ENCODE measurements around the gene LTBR.

DNA sequence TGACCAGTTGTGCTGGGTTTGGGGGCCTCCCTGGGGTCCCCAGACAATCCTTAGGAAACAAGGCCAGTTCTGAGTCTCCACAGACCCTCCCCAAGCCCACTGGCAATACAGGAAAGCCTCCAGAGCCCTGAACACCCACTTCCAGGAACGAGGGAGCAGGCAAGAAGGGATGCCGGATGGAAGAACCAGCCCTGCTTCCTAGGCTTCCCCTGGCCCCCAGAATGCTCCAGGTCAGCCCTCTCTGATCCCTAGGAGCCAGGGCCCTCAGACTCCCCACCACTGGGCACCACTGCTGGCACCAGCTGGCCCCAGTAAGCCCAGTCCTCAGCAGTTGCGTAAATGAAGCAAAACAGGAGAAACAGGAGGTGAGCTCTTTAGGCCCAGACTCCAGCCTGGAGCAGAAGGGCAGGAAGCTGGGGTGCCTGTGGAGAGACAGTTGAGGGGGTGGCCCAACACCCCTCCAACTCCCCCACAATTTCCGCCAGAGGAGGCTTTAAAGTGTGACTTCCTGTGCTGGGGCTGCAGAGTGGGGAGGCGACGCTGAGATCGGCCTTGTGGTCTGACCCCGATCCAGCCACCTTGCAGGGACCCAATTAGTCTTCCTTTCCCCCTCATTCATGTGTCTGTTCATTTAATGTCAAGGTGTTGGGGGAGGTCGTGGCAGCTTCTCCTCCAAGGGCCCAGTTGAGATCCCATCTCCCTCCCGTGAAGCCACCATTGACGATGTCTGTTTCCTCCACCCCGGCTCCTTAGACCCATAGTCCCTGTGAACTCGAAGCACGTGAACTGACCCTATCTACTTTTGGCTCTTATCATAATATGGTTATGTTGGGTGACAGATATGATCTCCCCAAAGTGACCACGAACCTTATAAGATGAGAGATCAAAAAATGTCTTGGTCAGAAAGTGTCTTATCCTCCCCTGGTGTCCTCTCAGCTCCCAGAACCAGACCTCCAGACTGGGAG is 46.8 kb upstream of the LTBR start:
- TF ChIP-seq, protein P1, sequence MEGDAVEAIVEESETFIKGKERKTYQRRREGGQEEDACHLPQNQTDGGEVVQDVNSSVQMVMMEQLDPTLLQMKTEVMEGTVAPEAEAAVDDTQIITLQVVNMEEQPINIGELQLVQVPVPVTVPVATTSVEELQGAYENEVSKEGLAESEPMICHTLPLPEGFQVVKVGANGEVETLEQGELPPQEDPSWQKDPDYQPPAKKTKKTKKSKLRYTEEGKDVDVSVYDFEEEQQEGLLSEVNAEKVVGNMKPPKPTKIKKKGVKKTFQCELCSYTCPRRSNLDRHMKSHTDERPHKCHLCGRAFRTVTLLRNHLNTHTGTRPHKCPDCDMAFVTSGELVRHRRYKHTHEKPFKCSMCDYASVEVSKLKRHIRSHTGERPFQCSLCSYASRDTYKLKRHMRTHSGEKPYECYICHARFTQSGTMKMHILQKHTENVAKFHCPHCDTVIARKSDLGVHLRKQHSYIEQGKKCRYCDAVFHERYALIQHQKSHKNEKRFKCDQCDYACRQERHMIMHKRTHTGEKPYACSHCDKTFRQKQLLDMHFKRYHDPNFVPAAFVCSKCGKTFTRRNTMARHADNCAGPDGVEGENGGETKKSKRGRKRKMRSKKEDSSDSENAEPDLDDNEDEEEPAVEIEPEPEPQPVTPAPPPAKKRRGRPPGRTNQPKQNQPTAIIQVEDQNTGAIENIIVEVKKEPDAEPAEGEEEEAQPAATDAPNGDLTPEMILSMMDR (IDR thresholded peaks at IDR 0.05; ENCODE audit: insufficient read depth, low read length, poor library complexity, severe bottlenecking), result no peak
- no peak for TF ChIP-seq EZH2phosphoT487 (conservative IDR thresholded peaks at IDR 0.05; ENCODE audit: low read length)

Measured in SU-DHL-6 (cell line).